Mesothelial cell of epicardium (in vitro differentiated cells): ENCODE measurements around the gene IGSF3. TPM values are rescaled to one million over a fixed set of nuclear protein-coding genes. Genes with fewer than 3 reads are reported as not detected.

Source experiments
- DNase-seq, 2 experiments: peaks; one replicate each; pipeline ENCODE4 v3.0.0; 2021; ENCODE audit warnings: low spot score in 2 of 2; ENCODE audit not compliant: unreplicated experiment in 2 of 2
- H3K27ac Mint-ChIP-seq: 2 replicates; pipeline ENCODE4 v1.8.0; 2021; ENCODE audit warnings: mixed read lengths
- H3K27me3 Mint-ChIP-seq: 2 replicates; pipeline ENCODE4 v1.8.0; 2021; ENCODE audit warnings: low read depth, mixed read lengths
- H3K36me3 Mint-ChIP-seq: 2 replicates; pipeline ENCODE4 v1.8.0; 2021; ENCODE audit warnings: mixed read lengths
- H3K4me1 Mint-ChIP-seq: 2 replicates; pipeline ENCODE4 v1.8.0; 2021; ENCODE audit warnings: mixed read lengths
- H3K4me3 Mint-ChIP-seq: 2 replicates; pipeline ENCODE4 v1.8.0; 2021; ENCODE audit warnings: mild to moderate bottlenecking, moderate library complexity, mixed read lengths
- H3K9me3 Mint-ChIP-seq: 2 replicates; pipeline ENCODE4 v1.8.0; 2021; ENCODE audit warnings: mixed read lengths
- CTCF ChIP-seq: fragments of 200-600 bp; sonication (generic); IDR thresholded peaks from one replicate; pipeline ENCODE4 v1.5.0; 2021; ENCODE audit warnings: antibody characterized with exemption; ENCODE audit not compliant: unreplicated experiment
- total RNA-seq: library from RNA; stranded (reverse); gene quantifications from 3 replicates; pipeline ENCODE4 v1.2.1, GENCODE V29; 2021

Gene IGSF3
- total RNA-seq, 1 donor from 2014 or later, result 59.2 TPM

GRCh38 chr1:116579259-116579875 lies 88.2 kb downstream of the IGSF3 start:
- Mint-ChIP-seq H3K9me3 (no peaks in the 10 kb centered on the region), H3K27ac (no peak overlapping the region), H3K36me3 (peaks cover 21% of the 10 kb centered on the region), H3K4me1 (peaks cover 7% of the 10 kb centered on the region), H3K4me3 (no peak overlapping the region), H3K27me3 (no peaks in the 10 kb centered on the region)
- DNase-seq, result no peak
- TF ChIP-seq CTCF, result no peak

- Mint-ChIP-seq H3K27me3 (no peaks in the 10 kb centered on the region), H3K36me3 (peaks cover 20% of the 10 kb centered on the region), H3K9me3 (no peaks in the 10 kb centered on the region), H3K4me1 (peaks cover 13% of the 10 kb centered on the region), H3K4me3 (no peak overlapping the region), H3K27ac (no peak overlapping the region)
- TF ChIP-seq CTCF, result no peak
- DNase-seq, result no peak
These were observed 89.0 kb downstream of the IGSF3 start for GRCh38 chr1:116578581-116578980.

GRCh38 chr1:116577759-116578314 lies 89.7 kb downstream of the IGSF3 start:
- H3K27me3 Mint-ChIP-seq, result no peaks in the 10 kb centered on the region
- peaks cover 19% of the 10 kb centered on the region for H3K4me1 Mint-ChIP-seq
- H3K36me3 Mint-ChIP-seq, result peaks cover 18% of the 10 kb centered on the region
- TF ChIP-seq CTCF, result no peak
- DNase-seq, result no peak
- no peak overlapping the region for H3K4me3 Mint-ChIP-seq
- H3K9me3 Mint-ChIP-seq, result no peaks in the 10 kb centered on the region
- no peak overlapping the region for H3K27ac Mint-ChIP-seq

- Mint-ChIP-seq H3K36me3 (peaks cover 16% of the 10 kb centered on the region), H3K9me3 (no peaks in the 10 kb centered on the region)
- peak in 1 of 2 experiments; percentile 67 for DNase-seq
These were observed 92.8 kb downstream of the IGSF3 start for GRCh38 chr1:116574581-116575291.

GRCh38 chr1:116573431-116574095 lies 94.0 kb downstream of the IGSF3 start:
- Mint-ChIP-seq H3K27ac (peak overlapping the region; percentile 35), H3K36me3 (peaks cover 13% of the 10 kb centered on the region), H3K9me3 (no peaks in the 10 kb centered on the region), H3K27me3 (no peaks in the 10 kb centered on the region), H3K4me1 (peaks cover 42% of the 10 kb centered on the region), H3K4me3 (no peak overlapping the region)
- TF ChIP-seq CTCF, result no peak
- no peak for DNase-seq

More at GRCh38 chr1:116574581-116575291, 92.8 kb downstream of the IGSF3 start:
- TF ChIP-seq CTCF, result peak; percentile 56
- no peak overlapping the region for H3K4me3 Mint-ChIP-seq
- no peaks in the 10 kb centered on the region for H3K27me3 Mint-ChIP-seq
- peak overlapping the region; percentile 31 for H3K27ac Mint-ChIP-seq
- H3K4me1 Mint-ChIP-seq, result peaks cover 39% of the 10 kb centered on the region
